Activated effector memory CD4-positive, alpha-beta T cell treated with anti-CD3 and anti-CD28 coated beads, Interleukin-2, amount 50 U/mL, for 16 hours (primary cell): ENCODE measurements around the gene C11orf65.

Experiments
- DNase-seq: peaks from one replicate; pipeline ENCODE4 v3.0.0-alpha.2; 2020

The C11orf65 gene

GRCh38 chr11:108364159-108364558, 103.2 kb downstream of the C11orf65 start:
- DNase-seq, result no peak

DNA sequence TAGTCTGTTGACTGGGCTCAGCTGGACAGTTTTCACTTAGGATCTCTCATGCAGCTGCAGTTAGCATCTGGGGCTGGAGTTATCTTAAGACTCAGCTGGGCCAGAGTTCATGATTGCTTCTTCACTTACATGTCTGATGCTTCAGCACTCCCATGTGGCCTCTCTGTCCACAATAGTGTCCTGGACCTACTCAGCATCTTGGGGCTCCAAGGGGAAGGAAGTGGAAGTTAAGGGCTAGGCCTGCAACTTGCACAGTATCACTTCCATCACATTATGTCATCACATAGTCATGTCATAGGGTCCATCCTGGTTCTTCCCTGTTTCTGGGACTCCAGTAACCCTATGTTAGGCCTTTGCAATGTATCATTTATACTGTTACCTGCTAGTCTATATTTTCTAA, 115.9 kb downstream of the C11orf65 start:
- DNase-seq, result no peak

DNA sequence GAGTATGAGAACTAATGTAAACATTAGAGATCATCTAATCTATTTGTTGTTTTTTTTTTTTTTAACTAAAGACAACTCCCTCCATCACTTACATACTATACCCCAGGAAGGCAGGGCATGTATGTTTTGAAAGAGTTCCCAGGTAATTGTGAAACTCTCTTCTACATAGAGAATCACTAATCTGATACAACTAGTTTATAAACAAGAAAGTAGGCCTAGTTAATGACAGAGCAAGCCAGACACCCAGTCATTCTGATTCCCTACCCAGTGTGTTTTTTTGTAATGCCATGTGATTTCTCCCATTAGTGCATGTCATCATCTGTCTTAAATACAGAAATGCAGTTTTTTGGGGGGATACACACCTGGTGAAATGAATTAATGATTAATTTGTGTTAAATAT, 120.9 kb downstream of the C11orf65 start:
- no peak for DNase-seq

DNA sequence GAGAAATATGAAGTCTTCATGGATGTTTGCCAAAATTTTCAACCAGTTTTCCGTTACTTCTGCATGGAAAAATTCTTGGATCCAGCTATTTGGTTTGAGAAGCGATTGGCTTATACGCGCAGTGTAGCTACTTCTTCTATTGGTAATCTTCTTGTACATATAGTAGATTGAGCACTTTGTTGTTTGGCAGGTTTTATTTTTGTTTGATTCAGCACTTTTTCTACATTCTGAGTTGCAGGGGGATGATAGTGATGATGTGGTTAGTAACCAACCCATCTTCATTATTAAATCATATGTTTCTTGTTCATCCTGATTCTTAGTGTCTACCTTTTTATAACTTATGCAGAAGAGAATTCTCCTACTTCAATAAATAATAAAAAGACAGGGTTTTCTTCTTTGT, 121.6 kb downstream of the C11orf65 start:
- DNase-seq, result no peak

- no peak for DNase-seq
Observed at GRCh38 chr11:108343714-108344113, 123.6 kb downstream of the C11orf65 start.

DNA sequence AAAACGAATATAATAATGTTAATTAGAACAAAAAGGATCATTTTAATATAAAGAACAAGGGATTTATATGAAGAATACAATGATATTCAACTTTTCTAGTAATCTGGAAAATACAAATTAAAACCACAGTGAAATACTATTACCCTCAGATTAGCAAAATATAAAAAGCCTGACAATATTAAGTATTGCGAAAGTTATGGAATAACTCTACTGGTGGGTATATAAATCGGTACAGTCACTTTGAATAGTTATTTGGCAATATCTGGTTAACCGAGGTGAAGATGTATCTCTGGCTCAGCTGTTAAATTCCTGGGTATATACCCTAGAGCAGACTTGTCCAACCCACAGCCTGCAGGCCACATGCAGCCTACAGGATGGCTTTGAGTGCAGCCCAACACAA, 125.7 kb downstream of the C11orf65 start:
- no peak for DNase-seq

DNA sequence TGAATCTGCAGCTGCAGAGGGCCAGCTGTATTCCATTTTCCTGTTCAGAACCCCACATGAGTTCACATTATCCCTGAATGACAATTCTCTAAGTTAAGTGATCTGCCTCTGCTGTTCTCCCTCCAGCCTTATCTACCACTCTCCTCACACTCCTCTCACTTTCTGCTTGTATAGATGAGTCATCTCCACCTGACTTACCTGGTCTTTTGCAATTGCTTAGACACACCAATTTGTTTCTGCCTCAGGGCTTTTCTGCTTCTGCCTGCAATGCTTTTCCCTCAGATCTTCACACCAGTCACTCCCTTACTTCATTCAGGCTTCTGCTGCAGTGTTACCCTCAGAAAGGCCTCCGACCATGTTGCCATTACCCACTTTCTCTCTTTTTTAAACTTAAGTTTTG, 126.4 kb downstream of the C11orf65 start:
- DNase-seq, result no peak

GRCh38 chr11:108338750-108339149, 128.6 kb downstream of the C11orf65 start:
- no peak for DNase-seq

DNA sequence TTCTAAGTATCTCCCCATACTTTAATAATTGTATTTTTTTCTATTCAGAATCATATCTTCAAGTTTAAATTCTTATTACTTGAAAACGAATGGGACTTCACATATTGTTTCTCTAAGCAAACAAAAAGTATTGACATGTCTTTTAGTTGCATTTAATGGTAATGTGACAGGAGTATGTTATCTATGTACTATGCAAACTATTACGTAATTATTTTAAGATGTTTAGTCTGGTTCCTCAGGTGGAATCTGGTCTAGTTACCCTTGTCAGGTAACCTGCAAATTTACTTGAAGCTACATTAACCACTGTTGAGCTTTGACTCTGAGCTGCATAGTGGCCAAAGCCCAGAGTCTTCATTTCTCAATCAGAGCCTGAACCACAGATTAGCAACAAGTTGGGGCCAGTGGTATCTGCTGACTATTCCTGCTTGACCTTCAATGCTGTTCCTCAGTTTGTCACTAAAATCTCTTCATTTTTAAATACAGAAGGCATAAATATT, 133.9 kb downstream of the C11orf65 start:
- no peak for DNase-seq
